Measurements from ENCODE around the gene TNIK. TPM values are rescaled to one million over a fixed set of nuclear protein-coding genes. Genes with fewer than 3 reads are reported as not detected.

The TNIK gene
- total RNA-seq, 1 donor from 2014 or later = 42.2 TPM

DNA sequence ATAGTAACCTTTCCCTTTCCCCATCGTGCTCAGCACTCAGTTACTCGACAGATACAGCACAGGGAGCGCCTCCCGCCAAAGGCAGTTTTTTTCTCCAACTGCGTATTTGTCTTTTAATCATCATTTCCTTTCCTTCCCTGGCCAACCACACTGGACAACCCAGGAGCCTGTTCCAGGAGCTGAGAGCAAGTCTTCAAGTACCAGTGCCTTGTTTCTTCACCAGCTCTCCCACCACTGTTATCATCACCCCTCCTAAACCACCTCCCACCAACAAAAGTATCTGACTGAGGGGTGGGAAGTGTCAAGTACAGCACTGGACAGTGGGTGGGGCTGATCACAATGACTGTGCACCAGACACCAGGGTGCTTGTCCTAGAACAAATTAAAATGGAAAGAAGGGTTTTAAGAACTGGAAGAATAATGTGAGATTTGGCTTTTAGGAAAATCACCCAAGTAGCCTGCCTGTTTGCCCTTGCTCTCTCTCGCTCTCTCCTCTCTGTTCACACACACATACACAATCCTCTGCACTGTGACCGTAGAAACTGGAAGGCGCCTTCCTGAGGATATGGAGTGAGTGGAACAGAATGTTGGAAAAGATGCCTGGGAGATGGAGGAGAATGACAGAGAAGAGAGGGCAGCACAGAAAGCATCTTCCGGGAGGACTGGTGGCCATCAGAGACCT is 126.3 kb downstream of the TNIK start:
- intact Hi-C loops (cut with DNase I) = no loop called here
- DNase-seq (ENCODE audit: low spot score) = no peak

DNA sequence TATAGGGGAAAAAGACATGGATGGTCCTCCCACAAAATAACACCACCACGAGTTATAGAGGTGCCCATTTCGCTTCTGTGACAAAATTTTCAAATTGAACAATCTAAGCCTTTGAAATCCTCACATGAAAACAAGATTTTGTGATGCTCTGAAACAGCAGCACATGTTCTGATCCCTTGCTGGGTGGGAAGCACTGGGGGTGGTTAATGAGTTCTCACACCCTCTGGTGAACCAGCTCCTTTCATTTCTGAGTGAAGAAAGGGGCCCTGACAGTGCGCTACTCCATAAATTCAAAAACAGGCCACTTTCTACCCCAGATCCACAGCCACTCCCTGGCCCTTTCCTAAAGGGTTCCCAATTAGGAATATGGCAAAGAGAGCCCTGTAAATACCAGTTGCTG is 129.3 kb downstream of the TNIK start:
- intact Hi-C loops (cut with DNase I) = no loop called here
- DNase-seq (ENCODE audit: low spot score) = no peak

DNA sequence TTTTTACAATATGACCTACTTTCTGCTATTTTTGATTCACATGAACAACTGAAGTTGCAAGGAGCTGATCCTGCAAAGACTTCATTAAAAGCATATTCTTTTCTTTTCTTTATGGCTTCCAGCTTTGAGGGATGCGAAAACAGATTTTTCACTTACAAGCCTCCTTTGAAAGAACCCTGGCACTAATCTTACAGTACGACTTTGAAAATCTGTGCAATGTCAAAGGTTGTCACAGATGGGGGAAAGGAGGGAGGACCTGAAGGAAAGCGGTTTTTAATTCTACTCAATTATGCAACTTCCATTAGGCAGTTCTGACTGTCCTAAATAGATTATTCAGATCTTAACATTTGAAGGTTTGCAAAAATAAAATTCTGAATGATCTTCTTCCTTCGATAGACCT is 130.5 kb downstream of the TNIK start:
- DNase-seq (ENCODE audit: low spot score) = no peak
- intact Hi-C loops (cut with DNase I) = no loop called here

GRCh38 chr3:171328419-171329082 is 131.7 kb downstream of the TNIK start:
- intact Hi-C loops (cut with DNase I) = no loop called here

GRCh38 chr3:171327441-171328174 is 132.6 kb downstream of the TNIK start:
- no peak for DNase-seq (ENCODE audit: low spot score)
- intact Hi-C loops (cut with DNase I) = no loop called here

More at GRCh38 chr3:171328419-171329082, 131.7 kb downstream of the TNIK start:
- peak; percentile 74 for DNase-seq (ENCODE audit: low spot score)

GRCh38 chr3:171326717-171327440 is 133.3 kb downstream of the TNIK start:
- intact Hi-C loops (cut with DNase I) = no loop called here
- DNase-seq (ENCODE audit: low spot score) = no peak

DNA sequence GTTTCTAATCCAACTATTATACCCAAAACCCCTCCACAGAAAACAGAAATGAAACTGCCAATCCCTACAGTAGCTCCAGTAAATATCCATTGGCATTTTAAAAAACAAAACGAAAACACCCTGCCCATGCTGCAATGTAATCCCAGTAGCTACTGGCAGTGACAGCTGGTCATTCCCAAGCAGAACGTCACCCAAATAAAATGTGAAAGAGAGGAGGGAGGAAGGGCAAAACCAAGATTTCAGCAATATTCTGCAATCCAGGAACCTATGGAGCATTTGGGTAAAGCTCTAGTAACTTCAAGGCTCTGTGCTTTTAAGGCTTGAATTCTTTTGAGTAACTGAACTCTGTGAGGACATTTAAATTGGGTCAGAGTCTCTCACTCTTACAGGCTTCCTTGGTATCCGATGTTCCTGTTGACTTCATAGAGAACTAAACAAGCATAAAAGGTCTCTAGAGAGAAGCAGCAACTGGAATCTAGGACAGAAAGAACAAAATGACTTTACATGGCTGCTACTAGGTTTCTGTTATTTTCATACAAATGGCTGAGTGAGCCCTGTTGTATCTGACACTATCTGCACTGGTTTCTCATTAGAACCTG is 136.2 kb downstream of the TNIK start:
- DNase-seq (ENCODE audit: low spot score) = no peak
- intact Hi-C loops (cut with DNase I) = loop anchor here (5.0 kb wide), 1 partner anchor 93 kb away; no protein-coding TSS in a partner anchor

DNA sequence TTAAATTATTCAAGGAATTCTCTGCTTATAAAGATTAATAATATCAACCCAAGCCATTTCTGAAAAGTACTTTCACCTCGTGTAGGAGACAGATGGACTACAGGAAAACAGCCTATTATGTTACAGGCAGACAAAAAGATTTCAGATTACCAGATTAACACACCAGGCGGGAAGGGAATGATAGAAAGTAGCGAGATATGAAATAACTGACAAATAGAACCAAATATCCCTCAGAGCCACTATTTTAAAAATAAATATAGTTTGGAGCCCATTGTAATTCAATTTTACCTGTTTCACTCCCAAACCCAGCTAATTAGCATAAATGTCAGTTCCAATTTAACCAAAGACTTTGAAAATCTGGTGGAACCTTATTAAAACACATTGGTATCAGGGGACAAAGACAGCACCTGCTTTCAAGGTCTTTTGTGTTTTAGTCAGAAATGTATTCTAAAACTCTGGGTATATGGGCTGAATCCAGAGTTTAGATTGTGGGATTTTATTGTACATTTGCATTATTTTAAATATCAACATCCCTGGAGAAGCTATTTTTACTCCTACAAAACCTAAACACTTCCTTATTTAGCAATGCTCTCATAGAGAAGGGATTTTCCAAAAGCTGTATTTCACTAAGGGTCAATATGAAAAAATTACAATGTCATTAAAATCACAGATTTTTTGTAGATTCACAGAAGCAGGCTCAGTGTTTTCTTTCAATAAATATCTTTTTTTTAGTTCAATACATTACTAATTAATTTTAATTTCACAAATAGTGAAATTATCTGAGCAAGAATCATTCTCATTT is 138.4 kb downstream of the TNIK start:
- intact Hi-C loops (cut with DNase I) = loop anchor here (5.0 kb wide), 1 partner anchor 96 kb away; no protein-coding TSS in a partner anchor
- DNase-seq (ENCODE audit: low spot score) = no peak

DNA sequence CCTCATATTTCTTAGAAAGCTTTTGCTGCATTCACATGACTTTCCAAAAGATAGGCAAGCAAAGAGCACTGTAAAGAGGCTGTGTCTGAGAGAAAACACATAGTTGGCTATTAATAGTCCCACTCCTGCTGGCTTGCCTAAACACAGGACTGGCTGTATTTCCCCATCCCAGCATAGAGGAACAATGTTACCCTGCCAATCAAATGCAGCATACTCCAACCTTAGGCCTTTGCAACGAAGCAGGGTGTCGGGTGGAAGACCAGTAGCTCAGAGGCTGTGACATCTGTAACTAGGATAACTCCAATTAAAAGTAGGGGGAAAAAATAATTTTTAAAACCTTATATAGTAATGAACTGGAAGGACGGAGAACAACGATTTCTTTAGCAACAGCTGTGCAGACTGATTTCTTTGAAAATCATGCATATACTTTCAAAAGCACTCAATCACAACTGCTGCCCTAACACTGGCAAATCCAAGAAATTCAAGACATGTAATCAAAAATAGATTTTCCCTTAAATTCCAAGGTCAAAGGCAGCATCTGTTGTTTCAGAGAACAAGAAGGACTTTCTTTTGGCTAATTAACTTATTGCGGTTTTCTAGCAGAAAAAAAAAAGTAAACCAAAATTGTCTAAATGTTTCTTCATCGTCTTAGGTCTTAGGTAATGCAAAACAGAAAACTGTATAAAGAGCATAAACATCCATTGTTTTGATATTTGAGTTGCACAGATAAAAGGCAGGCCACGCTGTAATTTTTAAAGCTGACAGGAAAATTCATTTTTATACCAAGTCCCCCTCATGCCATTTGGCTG is 139.3 kb downstream of the TNIK start:
- intact Hi-C loops (cut with DNase I) = loop anchor here (5.0 kb wide), 1 partner anchor 96 kb away; no protein-coding TSS in a partner anchor
- no peak for DNase-seq (ENCODE audit: low spot score)

GRCh38 chr3:171317171-171317570 is 143.0 kb downstream of the TNIK start:
- intact Hi-C loops (cut with DNase I) = loop anchor here (5.0 kb wide), 2 partner anchors 130 to 250 kb away; no protein-coding TSS in a partner anchor
- DNase-seq (ENCODE audit: low spot score) = no peak

- intact Hi-C loops (cut with DNase I) = loop anchor here (1.0 to 5.0 kb wide), 3 partner anchors 129 to 251 kb away; no protein-coding TSS in a partner anchor
- no peak for DNase-seq (ENCODE audit: low spot score)
Measured at GRCh38 chr3:171315919-171316318, 144.3 kb downstream of the TNIK start.

DNA sequence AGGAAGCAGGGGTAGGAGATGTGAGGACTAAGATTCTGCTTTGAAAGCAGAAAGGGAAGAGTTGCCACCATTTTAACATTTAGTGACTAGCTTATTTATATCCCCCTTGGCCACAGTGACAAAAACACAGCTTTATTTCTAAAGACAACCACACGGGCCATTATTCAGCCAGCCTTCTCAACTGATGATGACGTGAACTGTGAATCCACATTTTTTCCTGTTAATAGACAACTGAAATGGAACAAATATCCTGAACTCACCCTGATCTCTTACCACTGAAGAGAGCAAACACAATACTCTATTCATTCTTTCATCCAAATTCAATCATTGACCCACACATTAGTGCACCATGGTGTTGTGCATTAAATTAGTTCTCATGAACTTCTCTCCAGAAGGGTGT is 145.1 kb downstream of the TNIK start:
- no peak for DNase-seq (ENCODE audit: low spot score)
- intact Hi-C loops (cut with DNase I) = loop anchor here (5.0 kb wide), 2 partner anchors 128 to 252 kb away; no protein-coding TSS in a partner anchor

DNA sequence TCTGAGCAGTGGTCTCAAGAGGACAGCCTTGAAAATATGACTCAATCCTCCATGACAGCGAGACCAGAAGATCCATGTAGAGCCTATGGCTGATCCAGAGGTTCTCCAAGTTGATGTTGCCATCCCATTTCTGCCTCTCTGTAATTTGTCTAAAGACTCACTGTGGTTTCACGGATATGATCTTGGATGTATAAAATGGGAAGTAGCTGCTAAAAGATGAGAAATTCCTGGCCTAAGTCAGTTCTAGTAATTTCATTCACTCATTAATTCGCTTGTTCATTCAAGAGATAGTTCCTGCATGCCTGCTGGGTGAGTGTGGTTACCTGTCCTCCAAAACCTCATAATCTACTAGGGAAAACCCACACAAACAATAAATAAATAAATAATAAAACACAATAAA is 145.9 kb downstream of the TNIK start:
- no peak for DNase-seq (ENCODE audit: low spot score)
- intact Hi-C loops (cut with DNase I) = no loop called here

- intact Hi-C loops (cut with DNase I) = no loop called here
- DNase-seq (ENCODE audit: low spot score) = no peak
Measured at GRCh38 chr3:171313702-171314101, 146.5 kb downstream of the TNIK start.

DNA sequence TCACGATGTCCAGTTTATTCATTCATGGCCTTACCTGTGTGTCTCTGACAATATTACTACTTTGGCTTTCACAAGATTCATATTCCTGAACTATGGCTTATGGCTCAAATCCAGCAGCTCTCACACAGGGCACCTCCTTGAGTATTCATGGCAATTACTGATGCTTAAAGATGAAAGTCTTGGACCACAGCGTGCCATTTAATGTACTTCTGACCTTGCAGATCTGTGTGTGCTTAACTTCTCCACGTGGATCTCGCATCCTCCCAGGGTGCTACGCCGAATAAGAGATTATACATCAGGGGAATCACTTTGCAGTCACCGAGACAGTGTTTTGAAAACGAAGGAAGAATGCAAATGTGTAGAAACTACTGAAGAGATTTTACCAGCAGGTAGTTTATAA is 147.5 kb downstream of the TNIK start:
- intact Hi-C loops (cut with DNase I) = no loop called here

DNA sequence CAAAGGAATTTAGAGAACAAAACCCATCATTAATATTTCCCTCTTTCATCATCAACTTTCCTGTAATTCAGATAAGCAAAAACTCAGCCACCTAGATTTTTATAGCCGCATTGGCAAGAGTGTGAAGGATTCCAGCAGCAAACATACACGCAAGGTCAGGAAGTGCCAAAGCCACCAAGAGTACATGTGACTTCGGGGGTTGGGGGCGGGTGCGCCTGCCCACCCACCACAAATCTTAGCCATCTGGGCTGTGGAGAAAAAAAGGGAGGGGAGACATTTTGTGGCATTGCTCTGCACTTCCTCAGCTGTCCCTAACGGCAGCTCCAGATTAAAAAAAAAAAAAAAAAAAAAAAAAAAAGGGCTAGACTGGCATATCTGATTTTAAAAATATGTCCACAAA is 148.4 kb downstream of the TNIK start:
- intact Hi-C loops (cut with DNase I) = no loop called here

More for the DNA sequence above, 147.5 kb downstream of the TNIK start:
- DNase-seq (ENCODE audit: low spot score) = no peak

GRCh38 chr3:171309906-171310359 is 150.3 kb downstream of the TNIK start:
- no peak for DNase-seq (ENCODE audit: low spot score)
- intact Hi-C loops (cut with DNase I) = no loop called here

More for the DNA sequence above, 148.4 kb downstream of the TNIK start:
- DNase-seq (ENCODE audit: low spot score) = no peak
